GM21381 (cell line): ENCODE measurements around the gene STARD3.
"Not testable (repeated sequence)": the region's sequence is repeated elsewhere in the genome, so short reads cannot be mapped to it uniquely, and the experiment has no call there.

Experiments
- ATAC-seq: cut with Tn5 transposase; IDR thresholded peaks from one replicate; pipeline ENCODE4 v1.9.1; 2021; ENCODE audit warnings: mild to moderate bottlenecking, moderate library complexity; ENCODE audit not compliant: unreplicated experiment

The STARD3 gene

DNA sequence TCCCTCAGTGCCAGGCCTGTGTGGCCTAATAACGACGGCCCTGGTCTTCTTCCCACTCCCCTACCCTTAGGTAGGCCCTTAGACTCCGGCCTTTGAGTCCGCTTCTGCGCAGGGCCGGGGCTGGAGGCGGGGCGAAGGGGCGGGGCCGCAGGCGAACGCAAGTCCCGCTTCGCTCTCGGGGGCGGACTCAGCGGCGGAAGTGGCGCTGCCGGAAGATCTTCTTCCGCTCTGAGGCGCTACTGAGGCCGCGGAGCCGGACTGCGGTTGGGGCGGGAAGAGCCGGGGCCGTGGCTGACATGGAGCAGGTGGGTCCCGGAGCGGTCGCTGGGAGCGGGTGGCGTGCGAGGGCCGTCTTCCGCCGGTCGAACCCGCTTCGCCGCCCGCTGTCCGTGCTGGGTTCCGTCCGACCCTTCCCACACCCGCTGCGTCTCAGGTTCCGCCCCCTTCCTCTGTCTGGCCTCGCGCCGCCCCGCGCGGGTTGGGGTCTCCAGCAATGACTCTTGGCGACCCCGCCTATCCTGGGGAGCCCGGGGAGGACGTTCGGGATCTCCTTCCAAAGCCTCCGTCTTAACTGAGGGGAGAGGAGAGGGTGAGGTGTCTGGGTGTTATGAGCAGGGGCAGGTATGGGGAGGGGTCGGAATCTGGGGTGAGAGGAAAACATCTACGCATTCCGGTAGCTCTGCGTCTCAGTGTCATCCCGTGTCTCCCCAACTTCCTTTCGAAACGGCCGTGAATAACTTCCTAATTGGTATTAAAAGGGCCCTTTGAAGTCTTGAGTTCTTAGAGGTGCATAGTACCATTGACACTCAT is at the start of gene STARD3:
Gene STARD3 (plus strand): TSS at position 218 of the 810 bp plus-strand sequence. CDS start 16,388 bp downstream, outside the sequence.
- peak; percentile 83 for ATAC-seq

GRCh38 chr17:39590180-39590579 is 46.8 kb upstream of the STARD3 start:
- ATAC-seq = not testable (repeated sequence)

GRCh38 chr17:39591958-39592954 is 44.7 kb upstream of the STARD3 start:
- ATAC-seq = no peak

DNA sequence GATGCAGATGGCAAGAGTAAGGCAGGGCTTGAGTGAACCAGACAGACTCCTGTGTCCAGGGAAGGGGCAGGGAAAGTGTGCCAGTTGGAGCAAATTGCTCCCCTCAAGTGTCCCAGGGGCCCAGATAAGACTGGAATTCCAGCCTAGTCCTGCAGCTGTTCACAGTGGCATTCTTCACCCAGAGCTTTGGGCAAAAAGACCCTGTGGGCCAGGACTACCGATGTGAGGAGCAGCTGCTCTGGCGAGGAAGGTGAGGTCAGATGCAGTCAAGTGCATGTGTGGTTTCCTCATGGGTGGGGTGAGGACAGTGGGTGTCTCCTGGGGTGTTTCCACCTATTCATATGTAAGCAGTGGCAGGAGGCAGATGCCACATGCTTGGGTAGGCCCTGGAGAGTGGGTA is 43.6 kb upstream of the STARD3 start:
- ATAC-seq = no peak

DNA sequence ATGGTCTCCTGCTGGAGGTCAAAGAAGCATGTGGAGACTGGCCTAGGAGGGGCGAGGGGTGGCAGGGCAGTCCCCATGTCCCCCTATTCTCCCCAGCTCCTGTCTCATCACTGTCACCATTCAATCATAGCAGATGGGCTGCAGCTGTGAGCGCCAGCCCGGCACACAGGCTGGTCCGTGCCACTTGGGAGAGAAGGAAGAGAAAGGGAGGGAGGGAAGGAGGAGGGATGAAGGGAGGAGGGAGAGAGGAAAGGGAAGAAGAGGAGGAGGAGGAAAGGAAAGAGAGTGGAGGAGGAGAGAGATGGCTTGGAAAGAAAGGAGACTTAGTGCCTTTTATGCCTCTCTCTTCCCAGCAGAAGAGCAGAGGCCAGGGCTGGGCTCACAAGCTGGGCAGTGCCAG is 41.6 kb upstream of the STARD3 start:
- no peak for ATAC-seq

- ATAC-seq = no peak
These were observed 40.9 kb upstream of the STARD3 start for GRCh38 chr17:39595928-39596510.

DNA sequence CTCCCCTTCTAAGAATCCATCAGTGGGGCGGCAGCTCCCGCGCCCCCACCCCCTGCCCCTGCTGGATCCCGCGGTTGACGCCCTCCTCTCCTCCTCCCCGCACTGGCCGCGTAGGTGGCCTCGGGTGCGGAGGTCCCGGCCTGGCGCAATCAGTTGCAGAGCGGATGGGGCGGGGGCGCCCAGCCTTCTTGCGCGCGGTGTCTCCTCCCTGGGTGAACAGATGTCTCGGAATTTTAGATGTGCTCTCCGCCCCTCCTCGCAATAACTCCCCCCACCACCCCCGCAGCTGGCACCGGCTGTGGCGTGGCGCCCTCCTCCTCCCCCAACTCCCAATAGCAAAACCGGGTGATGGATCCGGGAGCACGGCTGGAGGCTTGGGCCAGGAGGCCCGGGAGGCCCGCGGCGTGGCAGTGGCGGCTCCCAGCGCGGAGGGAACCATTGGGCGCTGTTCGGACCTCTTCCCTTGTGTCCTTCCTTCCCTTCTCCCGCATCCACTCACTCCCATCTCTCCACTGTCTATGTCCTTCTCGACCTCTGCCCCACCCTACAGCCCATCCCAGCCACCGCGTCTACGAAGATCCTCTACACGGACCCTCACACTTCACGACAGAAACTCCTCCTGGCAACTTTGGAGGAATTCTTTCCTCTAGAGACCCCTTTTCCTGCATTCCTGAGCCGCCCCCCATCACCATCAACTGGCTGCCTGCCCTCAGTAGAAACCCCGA is 40.2 kb upstream of the STARD3 start:
- no peak for ATAC-seq

DNA sequence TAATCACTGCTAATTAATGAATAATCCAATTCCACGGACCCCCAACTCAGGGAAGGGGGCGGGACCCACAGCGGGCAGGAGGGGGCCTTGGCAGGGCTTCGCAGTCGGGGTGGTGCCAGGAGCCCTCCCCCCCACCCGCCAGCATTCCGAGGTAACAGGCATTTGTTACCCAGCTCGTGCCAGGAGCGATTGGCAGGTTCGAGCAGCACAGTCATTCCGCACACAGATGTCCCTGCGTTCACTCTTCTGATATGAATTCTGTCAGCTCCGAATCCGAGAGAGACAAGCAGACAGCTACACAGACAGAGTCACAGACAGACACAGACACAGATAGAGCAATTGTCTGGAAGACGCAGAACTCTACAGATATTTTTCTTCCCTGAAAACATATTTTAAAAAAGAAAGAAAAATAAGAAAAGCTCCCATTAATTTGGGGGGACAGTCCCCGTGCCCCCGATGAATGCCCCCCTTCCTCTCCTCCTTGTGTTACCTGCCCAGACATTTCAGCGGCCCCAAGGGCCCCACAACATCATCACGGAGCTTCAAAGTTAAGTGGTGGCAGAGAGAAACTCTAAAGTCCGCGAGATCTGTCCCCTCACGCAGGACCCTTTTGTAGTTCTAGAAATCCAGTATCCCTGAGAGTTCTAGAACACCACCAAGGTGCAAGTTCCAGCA is 39.4 kb upstream of the STARD3 start:
- ATAC-seq = no peak

GRCh38 chr17:39598047-39598481 is 38.9 kb upstream of the STARD3 start:
- ATAC-seq = no peak

- no peak for ATAC-seq
These were observed 38.3 kb upstream of the STARD3 start for GRCh38 chr17:39598630-39599003.

- no peak for ATAC-seq
These were observed 37.8 kb upstream of the STARD3 start for GRCh38 chr17:39599004-39599664.

GRCh38 chr17:39599665-39600231 is 37.2 kb upstream of the STARD3 start:
- ATAC-seq = no peak

GRCh38 chr17:39600288-39600996 is 36.5 kb upstream of the STARD3 start:
- ATAC-seq = no peak

- ATAC-seq = no peak
These were observed 35.8 kb upstream of the STARD3 start for GRCh38 chr17:39600997-39601597.

DNA sequence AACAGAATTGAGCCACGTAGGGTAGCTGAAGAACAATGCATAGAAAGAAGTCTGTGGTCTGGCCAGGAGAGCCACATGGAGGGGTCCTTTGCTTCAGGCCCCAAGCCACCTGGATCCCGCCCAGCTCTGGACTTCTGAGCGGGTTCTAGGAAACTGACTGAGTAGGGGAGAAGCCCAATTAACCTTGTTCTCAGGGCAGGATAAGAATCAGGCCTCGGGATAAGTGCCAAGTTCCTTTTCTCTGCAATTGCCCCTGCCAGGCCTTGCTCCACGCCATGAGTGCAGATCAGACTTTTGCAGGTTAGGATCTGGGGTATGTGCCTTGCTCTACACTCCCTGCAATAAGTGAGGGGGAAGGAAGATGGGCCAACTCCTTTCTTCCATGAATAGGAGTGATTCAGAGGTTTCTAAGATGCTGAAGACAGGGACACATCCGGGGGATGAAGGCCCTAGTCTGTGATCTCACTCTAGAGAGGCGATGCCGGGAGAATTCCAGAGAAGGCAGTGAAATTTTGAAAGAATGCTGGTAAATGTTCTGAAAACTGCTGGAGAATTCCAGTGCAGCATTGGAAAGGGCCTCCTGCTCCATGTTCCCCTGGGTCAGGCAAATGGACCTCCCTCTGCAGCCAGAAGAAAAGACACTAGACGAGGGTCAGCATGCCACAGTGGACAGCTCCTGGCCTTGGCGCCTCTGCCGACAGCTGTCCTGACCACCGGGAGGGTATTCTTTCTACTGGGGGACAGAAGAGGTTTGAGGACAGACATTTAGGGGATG is 35.0 kb upstream of the STARD3 start:
- ATAC-seq = no peak

DNA sequence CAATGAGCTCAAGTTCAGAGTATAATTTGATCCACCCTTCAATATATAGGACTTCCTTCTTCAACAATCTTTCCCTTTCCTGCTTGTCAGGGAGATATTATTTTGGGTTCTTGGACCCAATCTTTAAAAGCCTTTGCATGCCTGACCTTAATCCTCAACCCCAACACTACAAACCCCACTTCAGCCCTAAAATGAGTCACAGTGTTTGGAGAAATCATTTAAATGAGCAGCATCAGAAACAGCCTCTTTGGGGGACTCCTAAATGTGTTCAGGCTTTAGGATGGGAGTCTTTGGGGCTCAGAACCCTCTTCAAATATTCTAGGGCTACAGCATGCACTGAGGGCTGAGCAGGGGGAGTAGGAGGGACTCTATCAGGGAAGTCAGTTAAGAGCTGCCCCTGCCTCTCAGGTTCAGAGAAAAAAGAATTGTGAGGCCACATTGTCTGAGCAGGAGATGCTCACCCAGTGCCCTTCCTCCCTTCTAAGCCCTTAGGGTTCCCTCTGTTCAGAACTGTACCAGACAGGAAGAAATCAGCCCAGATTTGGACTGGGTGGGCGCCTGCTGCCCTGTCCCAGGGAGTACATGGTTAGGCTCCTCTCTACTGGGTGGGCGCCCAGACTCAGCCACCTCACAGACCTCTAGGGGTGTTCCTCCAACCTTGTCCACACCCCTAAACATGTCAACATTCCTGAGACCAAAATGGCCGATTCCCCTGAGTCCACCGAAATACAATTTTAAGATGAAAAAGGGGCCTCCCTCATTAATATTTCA is 34.2 kb upstream of the STARD3 start:
- no peak for ATAC-seq
